A549 (cell line): ENCODE measurements around the gene ZFC3H1.

ENCODE experiments used
- SMC3 ChIP-seq: fragments of >200 bp; sonication (Bioruptor Twin); formaldehyde crosslinking; IDR thresholded peaks from 3 replicates; pipeline ENCODE4 v1.6.1; 2018; ENCODE audit warnings: inconsistent platforms
- TF ChIP-seq, protein P1 (sequence below): fragments of >200 bp; sonication (Bioruptor Twin); formaldehyde crosslinking; IDR thresholded peaks from 3 replicates; pipeline ENCODE4 v1.5.1; 2016
- TF ChIP-seq, protein P2 (sequence below): fragments of 450-650 bp; IDR thresholded peaks from 2 replicates; pipeline ENCODE4 v1.6.1; 2014; ENCODE audit warnings: antibody characterized with exemption

DNA sequence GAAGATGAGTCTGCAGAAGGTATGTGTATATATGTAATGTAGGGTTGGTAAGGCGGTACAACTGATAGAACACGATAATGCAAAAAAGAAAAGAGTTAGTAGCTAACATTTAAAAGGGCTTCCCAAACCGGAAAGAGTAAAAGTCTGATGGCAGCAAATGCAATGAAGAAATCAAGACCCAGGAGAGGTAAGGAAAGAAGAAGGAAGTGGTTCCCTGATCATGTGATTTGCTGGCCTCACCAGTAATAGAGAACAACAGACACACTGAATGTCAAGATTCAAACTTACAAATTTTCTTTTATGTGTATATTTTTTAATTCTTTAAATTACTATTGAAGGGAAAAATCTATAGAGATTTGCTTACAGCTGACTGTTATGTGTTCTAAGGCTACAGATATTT is 18.4 kb downstream of the ZFC3H1 start:
- TF ChIP-seq, protein P1, sequence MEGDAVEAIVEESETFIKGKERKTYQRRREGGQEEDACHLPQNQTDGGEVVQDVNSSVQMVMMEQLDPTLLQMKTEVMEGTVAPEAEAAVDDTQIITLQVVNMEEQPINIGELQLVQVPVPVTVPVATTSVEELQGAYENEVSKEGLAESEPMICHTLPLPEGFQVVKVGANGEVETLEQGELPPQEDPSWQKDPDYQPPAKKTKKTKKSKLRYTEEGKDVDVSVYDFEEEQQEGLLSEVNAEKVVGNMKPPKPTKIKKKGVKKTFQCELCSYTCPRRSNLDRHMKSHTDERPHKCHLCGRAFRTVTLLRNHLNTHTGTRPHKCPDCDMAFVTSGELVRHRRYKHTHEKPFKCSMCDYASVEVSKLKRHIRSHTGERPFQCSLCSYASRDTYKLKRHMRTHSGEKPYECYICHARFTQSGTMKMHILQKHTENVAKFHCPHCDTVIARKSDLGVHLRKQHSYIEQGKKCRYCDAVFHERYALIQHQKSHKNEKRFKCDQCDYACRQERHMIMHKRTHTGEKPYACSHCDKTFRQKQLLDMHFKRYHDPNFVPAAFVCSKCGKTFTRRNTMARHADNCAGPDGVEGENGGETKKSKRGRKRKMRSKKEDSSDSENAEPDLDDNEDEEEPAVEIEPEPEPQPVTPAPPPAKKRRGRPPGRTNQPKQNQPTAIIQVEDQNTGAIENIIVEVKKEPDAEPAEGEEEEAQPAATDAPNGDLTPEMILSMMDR = no peak
- no peak for TF ChIP-seq SMC3
- TF ChIP-seq, protein P2, sequence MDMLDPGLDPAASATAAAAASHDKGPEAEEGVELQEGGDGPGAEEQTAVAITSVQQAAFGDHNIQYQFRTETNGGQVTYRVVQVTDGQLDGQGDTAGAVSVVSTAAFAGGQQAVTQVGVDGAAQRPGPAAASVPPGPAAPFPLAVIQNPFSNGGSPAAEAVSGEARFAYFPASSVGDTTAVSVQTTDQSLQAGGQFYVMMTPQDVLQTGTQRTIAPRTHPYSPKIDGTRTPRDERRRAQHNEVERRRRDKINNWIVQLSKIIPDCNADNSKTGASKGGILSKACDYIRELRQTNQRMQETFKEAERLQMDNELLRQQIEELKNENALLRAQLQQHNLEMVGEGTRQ = no peak
